Measurements from ENCODE around the gene STN1.

DNA sequence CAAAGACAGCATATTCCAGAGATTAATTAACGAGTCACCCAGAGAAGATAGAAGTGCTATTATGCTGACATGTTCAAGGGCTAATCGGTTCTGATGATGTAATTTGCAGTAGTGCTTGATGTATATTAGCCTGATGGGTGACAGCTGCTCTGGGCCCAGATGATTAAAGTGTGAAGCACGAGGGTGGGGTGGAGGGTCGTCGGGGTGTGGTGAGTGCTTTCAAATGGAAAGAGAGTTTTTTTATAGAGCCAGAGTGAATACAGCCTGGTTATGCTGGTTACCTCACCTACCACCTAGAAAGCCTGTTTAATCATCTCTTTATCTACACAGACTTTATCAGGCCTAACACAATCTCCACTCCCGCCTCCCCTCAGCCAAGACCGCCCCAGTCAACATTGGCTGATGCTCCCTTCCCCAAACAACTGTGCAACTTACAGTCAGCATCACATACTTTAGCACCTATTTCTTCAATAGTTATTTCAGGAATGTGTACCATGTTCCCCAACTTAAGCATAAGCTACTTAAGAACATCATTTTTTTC is 11.5 kb upstream of the STN1 start:
- TF ChIP-seq POLR2AphosphoS5 (IDR thresholded peaks at IDR 0.05; ENCODE audit: low read depth, low read length): no peak
- no peak for TF ChIP-seq POLR2A (IDR thresholded peaks at IDR 0.05; ENCODE audit: low read depth, low read length)
- no peak for TF ChIP-seq SPI1 (IDR thresholded peaks at IDR 0.05; ENCODE audit: low read depth, low read length)
- no peak for TF ChIP-seq TAF1 (IDR thresholded peaks at IDR 0.05; ENCODE audit: low read depth, low read length)
- no peak for TF ChIP-seq PAX5 (IDR thresholded peaks at IDR 0.05; ENCODE audit: insufficient read depth, low read length, severe bottlenecking)
- TF ChIP-seq POU2F2 (IDR thresholded peaks at IDR 0.05; ENCODE audit: low read depth, low read length): no peak

Data from GM12891 (cell line).